HG03354 (cell line): ENCODE results near the gene FLAD1.

Experiments
- ATAC-seq: cut with Tn5 transposase; IDR thresholded peaks from one replicate; pipeline ENCODE4 v1.9.1; 2021; ENCODE audit warnings: mild to moderate bottlenecking; ENCODE audit not compliant: unreplicated experiment, poor library complexity, severe bottlenecking

The FLAD1 gene

DNA sequence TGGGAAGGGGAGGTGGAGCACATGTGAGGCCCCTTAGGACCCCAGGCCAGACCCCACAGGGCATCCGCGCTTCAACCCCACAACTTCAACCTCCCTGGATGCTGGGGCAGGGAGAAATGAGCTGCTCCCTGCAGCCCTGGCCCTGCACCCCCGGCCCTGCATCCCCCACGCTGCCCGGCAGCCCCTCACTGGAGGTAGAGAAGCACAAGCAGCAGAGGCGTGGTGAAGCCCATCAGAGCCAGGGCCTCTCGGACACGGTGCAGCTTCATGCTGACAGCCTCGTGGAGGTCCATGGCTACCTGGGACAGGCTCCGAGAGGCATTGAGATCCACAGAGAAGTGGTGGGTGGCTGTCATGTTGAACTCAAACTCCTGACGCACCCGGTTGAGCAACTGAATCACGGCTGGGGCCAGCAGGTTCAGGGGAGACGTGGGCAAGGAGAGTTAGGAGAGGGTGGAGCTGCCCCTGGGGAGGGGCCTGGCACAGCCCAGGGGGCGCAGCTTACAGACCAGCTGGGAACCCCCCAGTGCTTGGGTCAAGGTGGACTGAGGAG, 47.2 kb downstream of the FLAD1 start:
- no peak for ATAC-seq

GRCh38 chr1:155030899-155031298, 47.8 kb downstream of the FLAD1 start:
- no peak for ATAC-seq

DNA sequence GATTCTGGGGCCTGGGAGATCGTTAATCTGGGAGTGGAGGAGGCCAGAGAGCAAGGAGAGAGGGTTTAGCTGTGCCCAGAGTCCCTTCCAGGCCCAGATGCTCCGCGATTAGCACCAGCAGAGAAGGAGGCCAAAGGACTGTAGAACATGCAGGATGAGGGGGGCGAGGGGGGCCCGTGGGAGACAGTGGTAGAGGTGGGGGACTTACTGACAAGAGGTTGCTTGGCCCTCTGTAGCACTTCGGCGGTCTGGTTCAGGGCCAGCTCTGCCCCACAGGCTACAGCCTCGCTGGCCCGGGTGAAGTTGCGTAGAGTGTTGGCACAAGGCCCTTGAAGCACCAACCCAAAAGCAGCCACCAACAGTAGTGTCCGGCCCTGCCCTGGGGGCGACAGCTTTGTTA, 49.7 kb downstream of the FLAD1 start:
- no peak for ATAC-seq

GRCh38 chr1:155033524-155033923, 50.4 kb downstream of the FLAD1 start, which contains the start of the genes DCST1 and DCST2:
Gene DCST1 (plus strand): TSS chr1:155033824. CDS start chr1:155034037, 213 bp downstream.
Gene DCST2 (minus strand): TSS chr1:155033781. CDS start chr1:155033701, 80 bp downstream.
- no peak for ATAC-seq

DNA sequence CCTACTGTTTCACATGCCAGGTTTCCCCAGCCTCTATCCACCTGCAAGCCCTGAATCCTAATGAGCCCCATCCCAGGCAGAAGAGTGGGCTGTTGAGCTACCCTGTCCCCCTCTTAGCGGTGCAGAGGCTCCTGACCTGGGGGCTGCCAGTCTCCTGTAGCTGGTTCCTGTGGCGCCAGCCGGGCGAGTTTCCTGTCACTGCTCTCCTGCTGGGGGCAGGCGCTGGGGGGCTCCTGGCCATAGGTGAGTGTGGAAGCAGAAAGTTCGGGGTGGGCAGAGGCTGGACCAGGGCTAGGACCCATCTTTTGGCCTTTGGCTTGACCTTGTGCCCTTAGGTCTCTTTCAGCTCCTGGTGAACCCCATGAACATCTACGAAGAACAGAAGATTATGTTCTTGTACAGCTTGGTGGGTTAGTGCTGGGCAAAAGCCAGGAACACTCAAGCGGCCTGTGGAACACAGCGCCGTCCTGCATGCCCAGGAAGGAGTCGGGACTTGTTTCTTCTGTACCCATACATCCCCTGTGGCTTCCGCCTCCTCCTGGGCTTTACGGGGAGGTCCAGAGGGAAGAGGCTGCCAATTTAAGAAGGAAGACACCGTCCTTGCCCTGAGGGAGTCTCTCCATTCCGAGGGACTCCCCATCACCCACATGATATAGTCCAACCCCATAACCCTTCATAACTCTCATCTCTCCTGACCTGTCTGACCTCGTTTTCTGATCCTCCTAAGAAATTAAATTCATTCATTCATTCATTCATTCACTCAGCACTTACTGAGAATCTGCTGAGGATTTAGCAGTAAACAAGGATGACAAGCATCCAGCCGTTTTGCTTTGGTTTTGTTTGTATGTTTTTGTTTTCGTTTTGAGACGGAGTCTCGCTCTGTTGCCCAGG, 51.4 kb downstream of the FLAD1 start:
- ATAC-seq: no peak

GRCh38 chr1:155035936-155036335, 52.8 kb downstream of the FLAD1 start:
- no peak for ATAC-seq

DNA sequence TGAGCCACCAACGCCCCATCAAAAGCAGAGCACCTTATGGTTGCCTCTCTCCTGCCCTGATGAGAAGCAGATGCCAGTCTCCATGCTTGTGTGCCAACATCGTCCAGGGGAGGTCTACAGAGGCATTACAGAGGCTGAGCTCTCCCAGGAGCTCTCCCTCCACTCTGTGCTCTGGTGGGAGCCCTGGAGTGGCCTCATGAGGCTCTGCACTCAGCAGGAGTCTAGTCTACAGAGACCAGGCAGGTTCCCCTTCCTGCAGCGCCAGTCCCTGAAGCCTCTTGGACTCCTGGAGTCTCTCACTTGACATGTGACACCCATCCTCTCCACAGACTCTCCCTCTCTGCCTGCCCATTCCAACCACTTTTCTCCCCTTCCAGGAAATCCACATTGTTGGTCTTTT, 53.9 kb downstream of the FLAD1 start:
- ATAC-seq: no peak

GRCh38 chr1:155037851-155038441, 54.8 kb downstream of the FLAD1 start:
- no peak for ATAC-seq

DNA sequence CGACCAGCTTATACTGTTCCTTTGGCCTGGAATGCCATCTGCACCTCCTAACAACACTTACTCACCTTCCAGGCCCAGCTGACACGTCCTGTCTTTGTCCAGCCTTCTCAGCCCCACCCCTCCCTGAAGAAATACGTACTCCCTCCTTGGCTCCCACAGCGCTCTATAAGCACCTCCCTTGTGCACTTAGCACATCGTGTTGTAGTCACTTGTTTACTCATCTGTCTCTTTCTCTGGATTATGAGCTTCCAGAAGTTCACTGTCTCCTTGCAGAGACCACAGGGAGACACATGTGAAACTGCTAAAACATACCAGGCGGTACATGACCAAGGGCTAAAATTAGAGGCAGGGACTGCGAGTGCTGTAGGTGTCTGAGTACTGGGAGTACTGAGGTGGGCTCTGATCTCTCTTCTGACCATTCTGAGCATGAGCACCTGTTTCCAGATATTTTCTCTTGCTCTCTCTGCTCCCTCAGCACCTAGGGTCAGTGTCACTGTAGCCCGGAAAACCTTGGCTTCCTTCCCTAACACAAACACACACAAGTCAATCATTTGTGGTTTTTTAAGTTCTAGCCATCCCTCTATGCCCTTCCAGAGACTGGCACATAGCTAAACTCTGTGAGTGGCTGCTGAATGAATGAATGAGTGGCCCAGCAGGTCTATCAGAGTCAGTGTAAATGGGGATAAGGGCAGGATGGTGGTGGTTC, 55.6 kb downstream of the FLAD1 start:
- ATAC-seq: no peak

DNA sequence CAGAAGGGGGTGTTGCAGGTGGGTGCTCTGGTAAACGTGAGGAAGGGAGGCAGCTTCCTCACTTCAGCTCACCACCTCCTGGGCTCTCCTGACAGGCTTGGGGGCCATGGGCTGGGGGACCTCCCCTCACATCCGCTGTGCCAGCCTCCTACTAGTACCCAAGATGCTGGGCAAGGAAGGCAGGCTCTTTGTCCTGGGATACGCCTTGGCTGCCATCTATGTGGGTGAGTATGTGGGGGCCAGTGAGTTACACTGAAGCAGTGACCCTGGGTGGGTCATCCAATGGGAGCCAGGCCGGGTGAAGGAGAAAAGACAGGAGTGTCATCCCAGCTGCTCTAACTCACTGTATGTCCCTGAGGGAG, 56.1 kb downstream of the FLAD1 start:
- no peak for ATAC-seq

DNA sequence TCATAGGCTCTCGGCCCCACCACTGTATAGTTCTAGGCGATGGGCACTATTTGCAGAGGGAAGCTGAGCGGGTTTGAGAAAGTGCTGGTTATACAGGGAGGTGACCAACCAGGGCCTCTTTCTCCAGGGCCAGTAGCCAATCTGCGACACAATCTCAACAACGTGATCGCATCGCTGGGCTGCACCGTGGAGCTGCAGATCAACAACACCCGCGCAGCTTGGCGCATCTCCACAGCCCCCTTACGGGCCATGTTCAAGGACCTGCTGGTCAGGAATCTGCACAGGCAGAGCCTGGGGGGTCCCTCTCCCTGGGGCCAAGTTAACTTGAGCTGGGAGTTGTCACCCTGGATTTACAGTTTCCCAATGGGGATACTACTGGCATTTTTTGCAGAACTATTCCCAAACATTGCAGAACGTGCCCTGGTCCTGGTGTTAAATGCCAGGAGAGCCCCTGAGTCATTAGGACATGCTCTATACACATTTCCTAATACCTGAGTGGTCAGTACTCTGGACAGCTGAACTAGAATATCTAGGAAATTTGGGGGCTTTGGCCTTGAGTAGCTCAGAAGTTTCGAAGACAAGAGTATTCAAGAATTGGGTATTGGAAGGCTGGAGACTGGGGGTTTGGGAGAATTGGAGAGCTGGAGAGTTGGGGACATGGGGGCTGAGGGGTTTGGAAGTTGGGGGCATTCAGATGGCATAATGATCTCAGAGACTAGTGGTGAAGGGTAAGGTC, 57.4 kb downstream of the FLAD1 start:
- no peak for ATAC-seq
